ENCODE results near the gene KANSL1. TPM values are rescaled to one million over a fixed set of nuclear protein-coding genes. Genes with fewer than 3 reads are reported as not detected.

Gene KANSL1
- total and polyA plus RNA-seq, 2 experiments from 2014 or later: 12.2 to 38.2 TPM

GRCh38 chr17:46151762-46152161 lies 41.5 kb downstream of the KANSL1 start:
- Histone ChIP-seq H4K20me1 (ENCODE audit: insufficient read depth) (peaks cover 78% of the 10 kb centered on the region), H3K36me3 (ENCODE audit: low read depth) (0 out of 2 replicates have a peak, but pooled peaks cover 6% of the 10 kb centered on the region), H2AFZ (no peak overlapping the region), H3K79me2 (ENCODE audit: insufficient read depth) (peaks cover 100% of the 10 kb centered on the region), H3K9ac (no peak overlapping the region), H3K4me2 (ENCODE audit: unreplicated experiment) (no peak overlapping the region), H3K27ac (no peak overlapping the region), H3K4me1 (ENCODE audit: insufficient read depth) (peaks cover 51% of the 10 kb centered on the region), H3K9me3 (ENCODE audit: low read depth) (no peaks in the 10 kb centered on the region), H3K27me3 (replicated peaks; ENCODE audit: insufficient read depth) (no peaks in the 10 kb centered on the region), H3K4me3 (no peak overlapping the region), H3F3A (ENCODE audit: insufficient read depth) (peaks cover 32% of the 10 kb centered on the region), H3K9me2 (ENCODE audit: insufficient read depth) (no peaks in the 10 kb centered on the region)
- no peak for DNase-seq
- TF ChIP-seq EZH2phosphoT487 (IDR thresholded peaks at IDR 0.05; ENCODE audit: insufficient read depth, low read depth): no peak
- TF ChIP-seq EZH2 (IDR thresholded peaks at IDR 0.05; ENCODE audit: insufficient read depth, poor library complexity, severe bottlenecking): no peak
- in situ Hi-C loops (cut with MboI): no loop called here

- no peak overlapping the region for H3K27ac ChIP-seq
- TF ChIP-seq EZH2 (IDR thresholded peaks at IDR 0.05; ENCODE audit: insufficient read depth, poor library complexity, severe bottlenecking) (no peak), EZH2phosphoT487 (IDR thresholded peaks at IDR 0.05; ENCODE audit: insufficient read depth, low read depth) (no peak)
- H4K20me1 ChIP-seq (ENCODE audit: insufficient read depth): peaks cover 72% of the 10 kb centered on the region
- H2AFZ ChIP-seq: no peak overlapping the region
- no peaks in the 10 kb centered on the region for H3K9me3 ChIP-seq (ENCODE audit: low read depth)
- H3K4me2 ChIP-seq (ENCODE audit: unreplicated experiment): no peak overlapping the region
- in situ Hi-C loops (cut with MboI): no loop called here
- WGBS, 2 experiments (ENCODE audit: low coverage in 1 of 2, low lambda C conversion rate in 2 of 2, missing lambda C conversion rate in 2 of 2): 71 to 73% methylated on average over 2 of the region's 2 CpGs
- H3K36me3 ChIP-seq (ENCODE audit: low read depth): 0 out of 2 replicates have a peak, but pooled peaks cover 6% of the 10 kb centered on the region
- DNase-seq: no peak
- H3K4me3 ChIP-seq: no peak overlapping the region
- peaks cover 98% of the 10 kb centered on the region for H3K79me2 ChIP-seq (ENCODE audit: insufficient read depth)
- no peaks in the 10 kb centered on the region for H3K9me2 ChIP-seq (ENCODE audit: insufficient read depth)
- peaks cover 38% of the 10 kb centered on the region for H3K4me1 ChIP-seq (ENCODE audit: insufficient read depth)
- no peak overlapping the region for H3K9ac ChIP-seq
- H3K27me3 ChIP-seq (replicated peaks; ENCODE audit: insufficient read depth): no peaks in the 10 kb centered on the region
- H3F3A ChIP-seq (ENCODE audit: insufficient read depth): peaks cover 26% of the 10 kb centered on the region; the same call in 1 of the 2 replicates
Measured at GRCh38 chr17:46150216-46150963, 42.8 kb downstream of the KANSL1 start.

GRCh38 chr17:46148247-46148646 lies 45.0 kb downstream of the KANSL1 start:
- H3F3A ChIP-seq (ENCODE audit: insufficient read depth): peaks cover 19% of the 10 kb centered on the region
- peaks cover 96% of the 10 kb centered on the region for H3K79me2 ChIP-seq (ENCODE audit: insufficient read depth)
- no peak overlapping the region for H3K4me3 ChIP-seq
- H3K9me2 ChIP-seq (ENCODE audit: insufficient read depth): no peaks in the 10 kb centered on the region
- in situ Hi-C loops (cut with MboI): no loop called here
- H3K9me3 ChIP-seq (ENCODE audit: low read depth): no peaks in the 10 kb centered on the region
- H3K4me2 ChIP-seq (ENCODE audit: unreplicated experiment): no peak overlapping the region
- no peak for TF ChIP-seq EZH2 (IDR thresholded peaks at IDR 0.05; ENCODE audit: insufficient read depth, poor library complexity, severe bottlenecking)
- TF ChIP-seq EZH2phosphoT487 (IDR thresholded peaks at IDR 0.05; ENCODE audit: insufficient read depth, low read depth): no peak
- H2AFZ ChIP-seq: no peak overlapping the region
- 0 out of 2 replicates have a peak, but pooled peaks cover 6% of the 10 kb centered on the region for H3K36me3 ChIP-seq (ENCODE audit: low read depth)
- H3K27ac ChIP-seq: no peak overlapping the region
- DNase-seq: no peak
- H4K20me1 ChIP-seq (ENCODE audit: insufficient read depth): peaks cover 66% of the 10 kb centered on the region
- no peaks in the 10 kb centered on the region for H3K27me3 ChIP-seq (replicated peaks; ENCODE audit: insufficient read depth)
- no peak overlapping the region for H3K9ac ChIP-seq
- 64 to 66% methylated on average over 4 of the region's 4 CpGs for whole genome bisulfite sequencing, 2 experiments (ENCODE audit: low coverage in 1 of 2, low lambda C conversion rate in 2 of 2, missing lambda C conversion rate in 2 of 2)
- H3K4me1 ChIP-seq (ENCODE audit: insufficient read depth): peaks cover 22% of the 10 kb centered on the region

- Histone ChIP-seq H3K4me3 (no peak overlapping the region), H3K36me3 (ENCODE audit: low read depth) (0 out of 2 replicates have a peak, but pooled peaks cover 6% of the 10 kb centered on the region), H3K4me2 (ENCODE audit: unreplicated experiment) (no peak overlapping the region), H3K27me3 (replicated peaks; ENCODE audit: insufficient read depth) (no peaks in the 10 kb centered on the region), H3K9ac (no peak overlapping the region), H3K4me1 (ENCODE audit: insufficient read depth) (peaks cover 13% of the 10 kb centered on the region; the same call in 1 of the 2 replicates), H3F3A (ENCODE audit: insufficient read depth) (peaks cover 10% of the 10 kb centered on the region; the same call in 1 of the 2 replicates), H3K9me3 (ENCODE audit: low read depth) (no peaks in the 10 kb centered on the region), H2AFZ (no peak overlapping the region), H3K79me2 (ENCODE audit: insufficient read depth) (peaks cover 96% of the 10 kb centered on the region), H3K27ac (no peak overlapping the region), H4K20me1 (ENCODE audit: insufficient read depth) (peaks cover 63% of the 10 kb centered on the region), H3K9me2 (ENCODE audit: insufficient read depth) (no peaks in the 10 kb centered on the region)
- in situ Hi-C loops (cut with MboI): no loop called here
- DNase-seq: no peak
- TF ChIP-seq EZH2 (IDR thresholded peaks at IDR 0.05; ENCODE audit: insufficient read depth, poor library complexity, severe bottlenecking) (no peak), EZH2phosphoT487 (IDR thresholded peaks at IDR 0.05; ENCODE audit: insufficient read depth, low read depth) (no peak)
- 93 to 95% methylated on average over 4 of the region's 4 CpGs for WGBS, 2 experiments (ENCODE audit: low coverage in 1 of 2, low lambda C conversion rate in 2 of 2, missing lambda C conversion rate in 2 of 2)
Measured at GRCh38 chr17:46147296-46147695, 45.9 kb downstream of the KANSL1 start.

Data from GM23248 (cell line).